ENCODE results near the gene RSPH6A.

GRCh38 chr19:45764945-45765701 is 50.0 kb downstream of the RSPH6A start:
- TF ChIP-seq, protein P1, sequence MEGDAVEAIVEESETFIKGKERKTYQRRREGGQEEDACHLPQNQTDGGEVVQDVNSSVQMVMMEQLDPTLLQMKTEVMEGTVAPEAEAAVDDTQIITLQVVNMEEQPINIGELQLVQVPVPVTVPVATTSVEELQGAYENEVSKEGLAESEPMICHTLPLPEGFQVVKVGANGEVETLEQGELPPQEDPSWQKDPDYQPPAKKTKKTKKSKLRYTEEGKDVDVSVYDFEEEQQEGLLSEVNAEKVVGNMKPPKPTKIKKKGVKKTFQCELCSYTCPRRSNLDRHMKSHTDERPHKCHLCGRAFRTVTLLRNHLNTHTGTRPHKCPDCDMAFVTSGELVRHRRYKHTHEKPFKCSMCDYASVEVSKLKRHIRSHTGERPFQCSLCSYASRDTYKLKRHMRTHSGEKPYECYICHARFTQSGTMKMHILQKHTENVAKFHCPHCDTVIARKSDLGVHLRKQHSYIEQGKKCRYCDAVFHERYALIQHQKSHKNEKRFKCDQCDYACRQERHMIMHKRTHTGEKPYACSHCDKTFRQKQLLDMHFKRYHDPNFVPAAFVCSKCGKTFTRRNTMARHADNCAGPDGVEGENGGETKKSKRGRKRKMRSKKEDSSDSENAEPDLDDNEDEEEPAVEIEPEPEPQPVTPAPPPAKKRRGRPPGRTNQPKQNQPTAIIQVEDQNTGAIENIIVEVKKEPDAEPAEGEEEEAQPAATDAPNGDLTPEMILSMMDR (IDR thresholded peaks at IDR 0.05): no peak
- TF ChIP-seq POLR2A (IDR thresholded peaks at IDR 0.05): no peak
- TF ChIP-seq EP300 (IDR thresholded peaks at IDR 0.05): no peak

All from gastroesophageal sphincter (tissue), 3 donors.